Measurements from ENCODE around the gene SH3TC2.

DNA sequence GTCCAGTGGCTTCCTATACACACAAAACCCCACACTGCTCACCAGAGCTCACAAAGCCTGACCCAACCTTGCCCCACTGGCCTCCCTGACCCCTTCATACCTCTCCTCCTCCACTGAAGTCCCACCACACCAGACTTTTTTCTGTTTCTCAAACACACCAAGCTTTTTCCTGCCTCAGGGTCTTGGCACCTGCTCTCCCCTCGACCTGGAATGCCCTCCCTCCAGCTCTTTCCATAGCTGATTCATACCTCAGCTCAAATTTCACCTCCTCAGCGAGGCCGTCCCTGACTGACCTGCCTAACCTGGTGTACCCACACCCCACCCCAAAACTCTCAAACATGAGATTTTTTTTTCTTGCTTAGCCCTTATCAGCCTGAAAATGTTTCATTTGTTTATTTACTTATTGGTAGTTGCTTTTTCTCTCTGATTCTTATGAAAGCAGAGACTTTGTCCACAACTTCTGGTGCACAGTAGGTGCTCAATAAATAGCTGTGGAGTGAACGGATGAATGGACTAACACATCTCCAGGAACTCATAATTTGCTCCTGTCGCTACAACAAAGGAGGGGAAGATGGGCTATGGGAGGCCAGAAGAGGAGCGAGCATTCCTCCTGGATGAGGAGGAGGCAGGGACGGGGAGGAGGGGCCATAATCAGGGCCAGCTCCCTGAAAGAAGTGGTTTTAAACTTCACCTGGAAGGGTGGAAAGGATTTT lies 84.3 kb downstream of the SH3TC2 start:
- TF ChIP-seq, protein P1, sequence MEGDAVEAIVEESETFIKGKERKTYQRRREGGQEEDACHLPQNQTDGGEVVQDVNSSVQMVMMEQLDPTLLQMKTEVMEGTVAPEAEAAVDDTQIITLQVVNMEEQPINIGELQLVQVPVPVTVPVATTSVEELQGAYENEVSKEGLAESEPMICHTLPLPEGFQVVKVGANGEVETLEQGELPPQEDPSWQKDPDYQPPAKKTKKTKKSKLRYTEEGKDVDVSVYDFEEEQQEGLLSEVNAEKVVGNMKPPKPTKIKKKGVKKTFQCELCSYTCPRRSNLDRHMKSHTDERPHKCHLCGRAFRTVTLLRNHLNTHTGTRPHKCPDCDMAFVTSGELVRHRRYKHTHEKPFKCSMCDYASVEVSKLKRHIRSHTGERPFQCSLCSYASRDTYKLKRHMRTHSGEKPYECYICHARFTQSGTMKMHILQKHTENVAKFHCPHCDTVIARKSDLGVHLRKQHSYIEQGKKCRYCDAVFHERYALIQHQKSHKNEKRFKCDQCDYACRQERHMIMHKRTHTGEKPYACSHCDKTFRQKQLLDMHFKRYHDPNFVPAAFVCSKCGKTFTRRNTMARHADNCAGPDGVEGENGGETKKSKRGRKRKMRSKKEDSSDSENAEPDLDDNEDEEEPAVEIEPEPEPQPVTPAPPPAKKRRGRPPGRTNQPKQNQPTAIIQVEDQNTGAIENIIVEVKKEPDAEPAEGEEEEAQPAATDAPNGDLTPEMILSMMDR (conservative IDR thresholded peaks at IDR 0.05; ENCODE audit: low read depth, low read length): no peak
- TF ChIP-seq POLR2A (IDR thresholded peaks at IDR 0.05; ENCODE audit: low read depth, low read length): no peak
- no peak for TF ChIP-seq ELK1 (IDR thresholded peaks at IDR 0.05; ENCODE audit: borderline replicate concordance, low read depth, low read length)
- TF ChIP-seq RAD21 (IDR thresholded peaks at IDR 0.05; ENCODE audit: low read length): no peak
- TF ChIP-seq FOS (IDR thresholded peaks at IDR 0.05; ENCODE audit: low read depth, low read length): no peak
- TF ChIP-seq MAZ (IDR thresholded peaks at IDR 0.05; ENCODE audit: borderline replicate concordance, low read depth, low read length): no peak
- no peak for TF ChIP-seq RFX5 (IDR thresholded peaks at IDR 0.05; ENCODE audit: low read depth, low read length)
- TF ChIP-seq MXI1 (IDR thresholded peaks at IDR 0.05; ENCODE audit: borderline replicate concordance, low read depth, low read length): no peak
- no peak for TF ChIP-seq USF2 (IDR thresholded peaks at IDR 0.05; ENCODE audit: low read depth, low read length)
- no peak for TF ChIP-seq CHD1 (IDR thresholded peaks at IDR 0.05; ENCODE audit: low read depth, low read length)
- TF ChIP-seq RCOR1 (IDR thresholded peaks at IDR 0.05; ENCODE audit: insufficient replicate concordance, low read length): no peak
- no peak for TF ChIP-seq MAFK (IDR thresholded peaks at IDR 0.05; ENCODE audit: low read depth, low read length)
- no peak for TF ChIP-seq BHLHE40 (IDR thresholded peaks at IDR 0.05; ENCODE audit: low read depth, low read length)

All from IMR-90 (cell line).